GM15510 (cell line): ENCODE data around the gene MICU2.

Experiments
- POLR2A ChIP-seq: IDR thresholded peaks from 3 replicates; pipeline ENCODE4 v1.6.1; 2011; ENCODE audit warnings: borderline replicate concordance; ENCODE audit not compliant: insufficient read length; ENCODE audit errors: extremely low read depth

The MICU2 gene, protein sequence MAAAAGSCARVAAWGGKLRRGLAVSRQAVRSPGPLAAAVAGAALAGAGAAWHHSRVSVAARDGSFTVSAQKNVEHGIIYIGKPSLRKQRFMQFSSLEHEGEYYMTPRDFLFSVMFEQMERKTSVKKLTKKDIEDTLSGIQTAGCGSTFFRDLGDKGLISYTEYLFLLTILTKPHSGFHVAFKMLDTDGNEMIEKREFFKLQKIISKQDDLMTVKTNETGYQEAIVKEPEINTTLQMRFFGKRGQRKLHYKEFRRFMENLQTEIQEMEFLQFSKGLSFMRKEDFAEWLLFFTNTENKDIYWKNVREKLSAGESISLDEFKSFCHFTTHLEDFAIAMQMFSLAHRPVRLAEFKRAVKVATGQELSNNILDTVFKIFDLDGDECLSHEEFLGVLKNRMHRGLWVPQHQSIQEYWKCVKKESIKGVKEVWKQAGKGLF

GRCh38 chr13:21603531-21604448 lies at the start of gene MICU2:
TSS of gene MICU2 (minus strand) at chr13:21604170. CDS start at chr13:21604148, 22 bp downstream.
- TF ChIP-seq POLR2A = peak; percentile 96

GRCh38 chr13:21641629-21642028 lies 37.7 kb upstream of the MICU2 start:
- TF ChIP-seq POLR2A = no peak

DNA sequence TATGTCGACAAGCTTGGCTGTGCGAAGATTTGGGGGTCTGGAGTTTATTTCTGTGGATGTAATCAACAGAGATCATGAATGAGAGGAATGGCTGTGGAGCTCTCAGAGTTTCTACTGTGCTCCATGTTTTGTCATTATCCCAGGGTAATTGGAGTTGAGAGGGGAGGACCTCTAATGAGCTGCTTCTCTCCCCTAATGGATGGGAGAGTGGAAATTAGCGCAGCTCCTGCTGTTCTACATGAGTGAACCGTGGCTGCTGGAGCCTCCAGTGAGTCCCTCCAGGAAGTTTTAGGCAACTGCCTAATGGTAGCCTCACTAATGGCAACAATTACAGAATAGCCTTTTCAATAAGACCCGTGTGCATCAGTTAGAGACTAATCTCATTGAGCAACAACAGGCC lies 35.6 kb upstream of the MICU2 start:
- TF ChIP-seq POLR2A = no peak

- no peak for TF ChIP-seq POLR2A
Observed at GRCh38 chr13:21638319-21639282, 34.6 kb upstream of the MICU2 start.

GRCh38 chr13:21637296-21637695 lies 33.3 kb upstream of the MICU2 start:
- no peak for TF ChIP-seq POLR2A

DNA sequence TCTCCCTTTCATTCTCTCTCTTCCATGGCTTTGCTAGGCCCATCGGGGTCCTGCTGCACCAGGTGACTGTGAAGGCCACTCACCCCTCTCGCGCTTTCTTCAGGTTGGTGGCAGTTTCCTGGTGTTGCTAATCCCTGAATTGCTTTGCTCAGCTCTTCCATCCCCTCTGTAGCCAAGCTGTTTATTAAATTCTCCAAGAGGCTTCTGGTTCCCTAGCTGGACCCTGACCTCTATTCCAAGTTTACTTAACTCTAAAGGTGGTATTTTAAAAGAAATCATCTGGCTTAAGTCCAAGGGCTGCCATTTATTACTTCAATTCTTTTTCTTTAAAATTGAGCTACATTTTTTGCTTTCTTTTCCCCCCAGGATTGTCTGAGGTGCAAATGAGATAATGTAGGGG lies 32.7 kb upstream of the MICU2 start:
- no peak for TF ChIP-seq POLR2A

DNA sequence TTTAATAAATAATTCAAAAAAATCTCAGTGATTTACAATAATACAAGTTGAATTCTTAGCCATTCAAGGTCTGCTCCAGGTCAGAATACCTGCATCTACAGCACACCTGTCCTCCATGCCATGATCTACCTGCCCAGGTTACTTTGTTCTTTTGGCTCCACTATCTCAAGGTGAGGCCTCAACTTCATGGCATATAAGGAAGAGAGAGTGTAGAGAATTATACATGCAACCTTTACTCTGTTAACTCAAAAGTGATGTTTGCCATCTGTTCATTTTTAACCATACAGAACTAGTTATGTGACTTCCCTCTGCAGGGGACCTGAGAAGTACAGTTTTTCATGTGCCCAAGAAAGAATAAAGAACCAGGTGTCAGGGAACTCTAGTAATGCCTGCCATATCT lies 28.2 kb upstream of the MICU2 start:
- TF ChIP-seq POLR2A = no peak

DNA sequence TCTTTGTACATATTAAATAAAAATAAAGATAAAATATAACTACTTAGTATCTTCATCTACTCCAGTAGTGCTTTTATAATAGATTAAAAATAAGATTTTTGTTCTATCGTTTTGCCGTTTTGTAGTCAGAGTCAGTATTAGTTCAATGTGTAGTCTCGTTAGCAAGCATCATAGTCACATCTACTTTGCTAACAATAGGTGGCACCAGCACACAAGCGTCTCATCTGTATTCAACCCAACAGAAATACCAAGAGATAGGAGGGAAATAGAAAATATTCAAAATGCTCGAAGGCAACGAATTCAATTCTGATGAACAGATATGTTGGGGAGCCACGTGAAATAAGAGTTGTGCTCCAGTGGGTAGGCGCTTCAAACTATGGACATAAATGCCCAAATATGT lies 21.4 kb upstream of the MICU2 start:
- no peak for TF ChIP-seq POLR2A

DNA sequence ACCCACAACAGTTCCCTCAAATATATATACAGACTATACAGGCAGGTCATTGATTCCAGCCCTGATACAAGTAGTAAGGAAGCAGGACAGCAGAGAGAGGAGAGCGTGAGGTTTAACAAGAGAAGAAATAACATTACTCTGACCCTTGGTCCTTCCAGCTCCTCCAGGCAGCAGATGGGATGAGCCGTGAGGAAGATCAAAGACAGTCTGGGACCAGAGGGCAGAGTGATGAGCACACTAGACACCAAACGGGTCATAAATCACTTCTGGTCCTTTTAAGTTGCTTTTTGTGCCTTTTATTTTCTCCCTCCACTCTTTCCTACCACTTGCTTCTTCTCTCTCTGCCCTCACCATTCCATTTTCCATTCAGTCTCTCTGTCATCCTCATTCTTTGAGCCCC lies 16.9 kb upstream of the MICU2 start:
- TF ChIP-seq POLR2A = no peak

GRCh38 chr13:21619633-21620220 lies 15.8 kb upstream of the MICU2 start:
- TF ChIP-seq POLR2A = no peak

DNA sequence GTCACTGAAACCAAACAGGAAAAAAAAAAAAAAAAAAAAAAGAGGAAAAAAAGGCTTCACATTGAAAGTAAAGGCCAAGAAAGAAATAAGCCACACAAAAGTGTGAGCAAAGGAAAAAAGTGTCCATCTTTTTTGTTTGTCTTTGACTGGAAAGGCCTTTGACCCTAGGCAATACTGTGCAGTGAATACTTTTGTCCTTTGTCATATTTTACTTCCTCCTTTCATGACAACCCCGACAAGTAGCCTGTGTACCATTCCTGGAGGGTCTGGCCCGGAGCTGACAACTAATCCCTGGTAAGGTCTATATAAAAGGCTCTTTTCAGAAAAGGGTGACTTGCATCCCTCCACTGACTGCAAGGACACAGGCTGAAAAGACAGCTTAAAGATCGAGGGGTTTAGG lies 12.9 kb upstream of the MICU2 start:
- TF ChIP-seq POLR2A = no peak

GRCh38 chr13:21616205-21616866 lies 12.4 kb upstream of the MICU2 start:
- TF ChIP-seq POLR2A = no peak

DNA sequence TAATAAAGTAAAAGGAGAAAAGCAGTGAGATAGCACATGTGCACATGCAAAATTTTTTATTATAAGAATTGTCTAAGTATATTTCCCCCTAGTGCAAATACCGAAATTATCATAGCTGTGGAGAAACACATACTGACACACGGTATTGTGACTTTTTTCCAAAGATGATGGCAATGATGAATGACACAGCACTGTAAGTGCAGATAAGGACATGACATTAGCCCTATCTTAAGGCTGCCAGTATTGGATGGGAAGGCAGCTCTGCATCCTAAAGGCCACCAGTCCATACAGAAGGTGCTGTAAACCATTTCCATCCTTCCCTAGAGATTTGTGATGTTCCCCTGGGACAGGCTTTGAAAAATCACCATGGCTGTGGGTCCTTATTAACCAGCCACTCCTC lies 11.5 kb upstream of the MICU2 start:
- no peak for TF ChIP-seq POLR2A

DNA sequence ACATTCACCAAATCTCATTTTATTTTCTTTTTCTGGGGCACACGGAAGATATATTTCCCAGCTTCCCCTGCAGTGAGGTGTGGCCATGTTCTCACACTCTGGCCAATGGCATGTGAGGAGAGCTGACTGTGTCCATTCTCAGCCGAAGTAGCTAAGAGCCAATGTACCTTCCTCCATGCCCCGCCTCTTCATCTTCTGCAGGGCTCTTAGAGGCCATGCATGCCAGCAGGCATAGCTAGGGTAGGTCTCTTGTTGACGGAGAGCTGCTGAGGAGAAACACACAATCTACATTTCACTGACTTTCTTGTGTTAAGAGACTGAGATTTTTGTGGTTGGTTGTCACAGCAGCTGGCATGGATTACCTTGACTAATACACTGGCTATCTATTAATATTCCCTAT lies 9.8 kb upstream of the MICU2 start:
- no peak for TF ChIP-seq POLR2A

GRCh38 chr13:21611385-21611784 lies 7.4 kb upstream of the MICU2 start:
- TF ChIP-seq POLR2A = no peak

DNA sequence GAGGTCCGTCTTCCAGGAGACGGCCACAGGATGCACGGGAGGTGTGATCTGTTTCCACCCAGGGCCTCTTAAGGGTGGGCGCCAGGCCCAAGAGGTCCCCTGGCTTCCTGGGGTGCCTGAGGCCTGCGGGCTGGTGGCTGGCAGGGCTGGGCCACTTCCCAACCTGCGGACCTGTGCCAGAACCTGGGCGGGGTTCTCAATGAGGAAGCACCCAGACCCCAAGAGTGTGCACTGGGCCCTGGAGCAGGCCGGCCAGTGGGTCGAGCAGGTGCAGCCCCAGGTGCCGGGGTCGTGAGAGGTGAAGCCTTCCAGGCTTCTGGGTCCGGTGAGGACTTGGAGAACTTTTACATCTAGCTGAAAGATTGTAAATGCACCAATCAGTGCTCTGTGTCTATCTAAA lies 6.7 kb upstream of the MICU2 start:
- TF ChIP-seq POLR2A = no peak
